SIG-M5 (cell line): ENCODE data around the gene NFE2L2.
"Not testable (repeated sequence)": the region's sequence is repeated elsewhere in the genome, so short reads cannot be mapped to it uniquely, and the experiment has no call there.

Source experiments
- DNase-seq: peaks from one replicate; lab custom pipeline; 2025; lab: John Stamatoyannopoulos, UW

The NFE2L2 gene

DNA sequence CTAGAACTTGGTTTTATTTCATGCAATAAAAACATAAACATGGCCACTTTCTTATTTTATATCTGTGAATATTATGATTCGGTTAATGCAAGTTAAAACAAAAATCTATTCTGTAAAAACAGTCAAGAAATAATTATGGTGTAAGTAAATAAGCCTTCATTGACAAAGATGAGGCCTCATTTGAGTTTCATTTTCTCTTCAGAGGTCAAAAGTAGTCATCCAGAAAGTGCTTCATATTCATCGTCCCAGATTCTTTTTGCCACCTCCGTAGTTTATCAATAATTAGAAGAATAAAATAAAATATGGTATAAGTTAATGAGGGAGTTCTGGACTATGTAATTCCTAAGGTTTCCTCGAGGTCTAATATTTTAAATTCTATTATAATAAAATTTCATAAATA is 71.3 kb downstream of the NFE2L2 start:
- no peak for DNase-seq

DNA sequence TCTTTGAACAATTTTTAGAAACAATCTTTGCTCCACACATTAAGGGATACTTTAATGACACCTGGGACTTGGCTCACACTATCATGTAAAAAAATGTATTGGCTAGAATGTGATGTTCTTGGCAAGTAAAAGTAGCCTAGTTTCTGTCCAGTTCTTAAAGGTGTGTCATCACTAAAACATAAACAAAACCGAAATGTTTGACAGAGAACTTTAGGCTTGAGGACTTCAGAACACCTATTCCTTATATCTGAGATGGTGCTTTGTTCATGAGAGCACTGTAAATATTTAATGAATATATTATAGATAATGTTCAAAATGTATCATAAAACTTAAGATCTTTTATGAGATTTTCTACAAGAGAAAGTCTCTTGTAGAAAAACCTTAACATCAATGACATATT is 71.7 kb downstream of the NFE2L2 start:
- no peak for DNase-seq

DNA sequence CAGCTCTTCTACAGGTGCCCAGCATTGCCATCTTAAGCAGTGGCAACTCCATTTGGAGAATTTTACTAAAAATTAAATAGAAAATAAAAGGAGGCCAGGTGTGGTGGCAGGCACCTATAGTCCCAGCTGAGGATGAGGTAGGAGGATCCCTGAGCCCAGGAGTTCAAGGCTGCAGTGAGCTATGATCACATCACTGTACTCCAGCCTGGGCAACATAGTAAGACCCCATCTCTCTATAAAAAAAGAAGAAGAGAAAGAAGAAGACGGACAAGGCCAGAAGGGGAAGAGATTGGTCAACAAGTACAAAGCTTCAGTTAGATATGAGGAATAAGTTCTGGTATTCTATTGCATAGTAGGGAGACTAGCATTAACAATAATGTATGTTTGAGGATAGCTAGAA is 73.6 kb downstream of the NFE2L2 start:
- no peak for DNase-seq

DNA sequence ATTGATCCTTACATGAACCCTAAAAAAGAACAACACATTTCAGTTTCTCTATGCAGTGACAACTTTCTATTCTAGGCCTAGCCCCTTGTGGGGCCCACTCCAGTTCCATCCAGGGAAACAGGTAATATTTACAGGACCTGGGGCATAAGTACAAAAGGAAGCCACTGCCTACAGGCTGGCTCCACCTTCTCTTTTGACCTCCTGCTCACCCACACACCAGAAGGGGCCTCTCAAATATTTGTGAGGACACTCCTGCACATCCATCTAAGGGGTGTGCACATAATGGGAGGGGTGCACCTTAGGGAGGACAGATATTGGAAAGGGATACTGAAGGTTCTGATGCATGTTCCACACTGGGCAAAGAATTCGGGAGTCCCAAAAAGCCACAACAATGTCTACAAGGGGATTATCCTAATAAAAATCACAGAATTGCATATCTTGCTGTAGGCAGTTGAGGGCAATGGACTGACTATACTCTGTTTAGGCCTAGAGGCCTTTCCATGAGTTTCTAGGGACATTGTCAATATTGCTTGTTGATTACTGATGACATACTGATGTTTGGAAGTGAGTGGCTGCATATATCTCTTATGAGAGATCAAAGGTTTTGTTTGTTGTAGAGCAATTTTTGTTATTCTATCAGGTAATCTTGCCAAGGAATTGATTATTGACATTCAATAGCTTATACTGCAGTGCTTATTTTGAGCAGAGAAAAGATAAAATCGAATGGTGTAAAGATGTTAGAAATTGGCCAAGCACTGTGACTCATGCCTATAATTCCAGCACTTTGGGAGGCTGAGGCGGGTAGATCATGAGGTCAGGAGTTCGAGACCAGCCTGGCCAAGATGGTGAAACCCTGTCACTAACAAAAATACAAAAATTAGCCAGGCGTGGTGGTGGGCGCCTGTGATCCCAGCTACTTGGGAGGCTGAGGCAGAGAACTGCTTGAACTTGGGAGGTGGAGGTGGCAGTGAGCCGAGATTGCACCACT is 75.8 kb downstream of the NFE2L2 start:
- no peak for DNase-seq

DNA sequence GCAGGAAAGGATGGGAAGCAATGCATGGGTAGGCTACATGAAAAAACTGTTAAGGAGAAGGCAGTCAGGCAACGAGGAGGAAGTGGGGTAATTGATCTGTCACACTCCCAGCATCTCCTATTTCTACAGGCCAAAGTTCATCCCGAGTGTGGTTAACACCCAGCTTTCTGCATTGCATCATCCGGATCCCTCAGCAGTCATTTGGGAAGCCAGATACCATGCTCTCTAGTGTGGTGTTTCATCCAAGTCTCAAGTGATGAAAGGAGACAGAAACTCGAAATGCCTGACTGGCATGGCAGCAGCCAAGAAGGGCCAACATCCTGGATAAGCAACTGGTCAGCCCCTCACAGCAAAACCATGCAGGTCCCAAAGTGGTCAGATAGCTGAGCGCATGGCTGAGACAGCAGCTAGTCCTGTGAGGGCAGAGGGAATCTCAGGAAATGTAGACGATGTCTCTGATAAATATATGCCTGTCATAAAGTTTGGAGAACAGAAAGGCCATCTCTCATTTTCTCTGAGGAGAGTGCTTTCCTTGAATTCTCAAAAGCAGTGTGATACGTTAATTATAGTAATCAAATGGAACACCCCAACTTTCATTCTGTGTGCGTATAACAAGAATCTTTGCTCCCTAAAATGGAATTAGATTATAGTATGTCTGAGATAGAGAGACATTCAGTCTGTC is 76.8 kb downstream of the NFE2L2 start:
- no peak for DNase-seq

DNA sequence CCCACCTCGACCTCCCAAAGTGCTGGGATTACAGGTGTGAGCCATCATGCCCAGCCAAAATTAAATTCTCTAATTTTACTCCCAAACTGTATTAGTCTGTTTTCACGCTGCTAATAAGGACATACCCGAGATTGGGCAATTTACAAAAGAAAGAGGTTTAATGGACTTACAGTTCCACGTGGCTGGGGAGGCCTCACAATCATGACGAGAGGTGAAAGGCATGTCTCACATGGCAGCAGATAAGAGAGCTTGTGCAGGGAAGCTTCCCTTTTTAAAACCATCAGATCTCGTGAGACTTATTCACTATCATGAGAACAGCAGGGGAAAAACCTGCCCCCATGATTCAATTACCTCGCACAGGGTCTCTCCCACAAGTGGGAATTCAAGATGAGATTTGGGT is 78.5 kb downstream of the NFE2L2 start:
- not testable (repeated sequence) for DNase-seq

DNA sequence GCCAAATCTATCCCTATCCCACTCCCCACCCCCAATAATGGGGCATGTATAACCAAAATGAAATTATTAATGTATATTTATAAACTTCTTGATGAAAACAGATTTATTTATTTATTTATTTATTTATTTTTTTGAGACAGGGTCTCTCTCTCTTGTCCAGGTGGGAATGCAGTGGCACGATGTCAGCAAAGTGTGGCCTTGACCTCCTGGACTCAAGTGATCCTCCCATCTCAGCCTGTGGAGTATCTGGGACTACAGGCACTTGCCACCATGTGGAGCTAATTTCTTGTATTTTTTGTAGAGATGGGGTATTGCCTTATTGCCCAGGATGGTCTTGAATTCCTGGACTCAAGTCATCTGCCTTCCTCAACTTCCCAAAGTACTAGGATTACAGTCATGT is 79.9 kb downstream of the NFE2L2 start:
- no peak for DNase-seq

DNA sequence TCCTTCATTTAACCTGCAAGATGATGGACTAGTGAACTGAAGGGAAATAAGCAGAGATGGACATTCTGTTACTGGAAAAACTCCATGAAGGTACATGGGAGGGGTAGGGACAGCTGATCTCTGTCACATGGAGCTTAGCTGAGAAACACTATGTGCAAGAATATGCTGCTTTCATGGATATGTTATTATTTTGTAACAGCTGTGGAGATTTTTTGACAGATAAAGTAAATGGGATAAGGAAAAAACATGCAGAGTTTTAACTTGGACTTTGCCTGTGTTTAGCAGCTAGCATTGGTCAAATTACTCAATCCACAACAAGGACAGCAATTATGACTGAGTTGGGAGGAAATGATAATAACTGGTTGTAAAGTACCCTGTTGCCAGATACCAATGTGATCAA is 80.7 kb downstream of the NFE2L2 start:
- no peak for DNase-seq
